ENCODE results near the gene HEXB. TPM values are rescaled to one million over a fixed set of nuclear protein-coding genes. Genes with fewer than 3 reads are reported as not detected.

HEXB gene
- total RNA-seq (100 to 1,000 TPM in 1 of 2 donors, 10 to 100 TPM in 1; 88.9 to 163 TPM), polyA plus RNA-seq (100 to 1,000 TPM; 143 to 170 TPM)
- long read RNA-seq, donor 1, transcript HEXB-201 (14 exons, 1,901 nt): major isoform, 17 of 94 reads
- long read RNA-seq, donor 1, partial matches to known transcripts: 40 of 94 reads
- long read RNA-seq, donor 1, other reads (novel, unspliced or antisense): 31 of 94 reads
- long read RNA-seq, donor 2, transcript HEXB-201 (14 exons, 1,901 nt): major isoform, 7 of 10 reads
- long read RNA-seq, donor 2, partial matches to known transcripts: 0 of 10 reads
- long read RNA-seq, donor 2, other reads (novel, unspliced or antisense): 0 of 10 reads
- long read RNA-seq, donor 3, transcript HEXB-201 (14 exons, 1,901 nt): major isoform, 11 of 98 reads
- long read RNA-seq, donor 3, partial matches to known transcripts: 65 of 98 reads
- long read RNA-seq, donor 3, other reads (novel, unspliced or antisense): 18 of 98 reads
- long read RNA-seq, donor 4, partial matches to known transcripts: 22 of 28 reads
- long read RNA-seq, donor 4, other reads (novel, unspliced or antisense): 0 of 28 reads
- long read RNA-seq, donor 5, transcript HEXB-201 (14 exons, 1,901 nt): major isoform, 16 of 33 reads
- long read RNA-seq, donor 5, partial matches to known transcripts: 10 of 33 reads
- long read RNA-seq, donor 5, other reads (novel, unspliced or antisense): 0 of 33 reads

DNA sequence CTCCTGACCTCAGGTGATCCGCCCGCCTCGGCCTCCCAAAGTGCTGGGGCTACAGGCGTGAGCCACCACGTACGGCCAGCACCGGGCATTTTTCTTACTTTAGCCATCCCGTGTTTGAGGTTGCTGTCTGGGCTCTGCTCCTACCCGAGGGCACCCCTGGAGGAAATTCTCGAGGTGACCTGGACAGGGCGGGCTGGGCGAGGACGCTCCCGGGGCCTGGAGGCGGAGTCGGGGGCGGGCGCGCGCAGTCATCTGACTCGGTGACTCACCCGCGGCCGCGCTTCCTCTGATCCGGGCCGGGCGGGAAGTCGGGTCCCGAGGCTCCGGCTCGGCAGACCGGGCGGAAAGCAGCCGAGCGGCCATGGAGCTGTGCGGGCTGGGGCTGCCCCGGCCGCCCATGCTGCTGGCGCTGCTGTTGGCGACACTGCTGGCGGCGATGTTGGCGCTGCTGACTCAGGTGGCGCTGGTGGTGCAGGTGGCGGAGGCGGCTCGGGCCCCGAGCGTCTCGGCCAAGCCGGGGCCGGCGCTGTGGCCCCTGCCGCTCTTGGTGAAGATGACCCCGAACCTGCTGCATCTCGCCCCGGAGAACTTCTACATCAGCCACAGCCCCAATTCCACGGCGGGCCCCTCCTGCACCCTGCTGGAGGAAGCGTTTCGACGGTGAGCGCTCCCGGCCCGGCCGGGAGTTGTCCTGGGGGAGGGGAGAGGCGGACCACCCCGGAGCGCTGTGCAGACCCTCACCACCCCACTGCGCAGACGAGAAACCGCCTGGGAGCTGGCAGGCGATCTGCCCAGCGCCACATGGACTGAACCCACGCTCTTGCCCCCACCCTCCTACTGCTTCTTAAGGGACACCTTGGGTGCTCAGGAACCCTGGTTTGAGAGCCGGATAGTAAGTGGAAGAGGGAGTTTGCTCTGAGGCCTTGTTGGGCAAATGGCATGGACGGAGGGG, at the start of gene HEXB:
HEXB (plus strand) TSS at position 334 of the 952 bp plus-strand sequence; CDS start at position 362, 28 bp downstream.
- Histone ChIP-seq H3K36me3 (ENCODE audit: control insufficient read depth in 4 of 4, insufficient read depth in 4 of 4, low read length in 4 of 4) (peaks cover 0 to 2% (median 0%) of the 10 kb centered on the region in 4 donors), H3K27me3 (ENCODE audit: control insufficient read depth in 3 of 3, insufficient read depth in 3 of 3, low read length in 2 of 3) (no peaks in the 10 kb centered on the region), H3K9me3 (ENCODE audit: control insufficient read depth in 4 of 4, insufficient read depth in 3 of 4, low read length in 3 of 4) (no peaks in the 10 kb centered on the region), H3K4me3 (peak within 1 kb of the TSS; percentile 87), H3K27ac (ENCODE audit: low read depth in 1 of 2, low read length in 1 of 2) (peak within 1 kb of the TSS; percentile 93), H3K4me1 (ENCODE audit: control insufficient read depth in 5 of 5, insufficient read depth in 5 of 5, low read length in 5 of 5) (peaks cover 0 to 9% (median 4%) of the 10 kb centered on the region in 5 donors), H3K9ac (ENCODE audit: insufficient read depth in 1 of 2, low read length in 2 of 2) (peak within 1 kb of the TSS; percentile 48 to 68)
- TF ChIP-seq, protein P1, sequence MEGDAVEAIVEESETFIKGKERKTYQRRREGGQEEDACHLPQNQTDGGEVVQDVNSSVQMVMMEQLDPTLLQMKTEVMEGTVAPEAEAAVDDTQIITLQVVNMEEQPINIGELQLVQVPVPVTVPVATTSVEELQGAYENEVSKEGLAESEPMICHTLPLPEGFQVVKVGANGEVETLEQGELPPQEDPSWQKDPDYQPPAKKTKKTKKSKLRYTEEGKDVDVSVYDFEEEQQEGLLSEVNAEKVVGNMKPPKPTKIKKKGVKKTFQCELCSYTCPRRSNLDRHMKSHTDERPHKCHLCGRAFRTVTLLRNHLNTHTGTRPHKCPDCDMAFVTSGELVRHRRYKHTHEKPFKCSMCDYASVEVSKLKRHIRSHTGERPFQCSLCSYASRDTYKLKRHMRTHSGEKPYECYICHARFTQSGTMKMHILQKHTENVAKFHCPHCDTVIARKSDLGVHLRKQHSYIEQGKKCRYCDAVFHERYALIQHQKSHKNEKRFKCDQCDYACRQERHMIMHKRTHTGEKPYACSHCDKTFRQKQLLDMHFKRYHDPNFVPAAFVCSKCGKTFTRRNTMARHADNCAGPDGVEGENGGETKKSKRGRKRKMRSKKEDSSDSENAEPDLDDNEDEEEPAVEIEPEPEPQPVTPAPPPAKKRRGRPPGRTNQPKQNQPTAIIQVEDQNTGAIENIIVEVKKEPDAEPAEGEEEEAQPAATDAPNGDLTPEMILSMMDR (IDR thresholded peaks at IDR 0.05; ENCODE audit: control extremely low read depth, extremely low read depth): no peak
- DNase-seq (peak; percentile 79 to 86 (median 83)), ATAC-seq (ENCODE audit: insufficient read depth, low FRiP score) (peak; percentile 95)
- WGBS, 2 donors: 4% methylated on average over 67 to 78 of the region's 78 CpGs

DNA sequence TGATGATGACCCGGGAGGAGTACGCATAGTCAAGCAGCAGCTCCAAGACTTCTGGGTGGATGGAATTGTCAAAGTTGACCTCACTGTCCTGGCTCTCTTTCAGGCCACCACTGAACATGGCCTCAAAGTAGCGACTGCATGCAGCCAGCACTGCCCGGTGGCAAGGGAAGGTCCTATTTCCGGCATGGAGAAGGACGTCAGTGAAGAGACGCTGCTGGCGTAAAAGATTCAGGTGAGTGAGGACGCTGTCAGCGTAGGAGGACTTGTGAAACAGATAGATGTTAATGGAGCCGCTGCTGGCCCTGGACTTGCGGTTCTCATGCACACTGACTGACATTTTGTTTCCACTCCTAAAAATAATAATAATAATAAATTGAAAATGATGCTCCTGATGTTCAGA, 48.9 kb upstream of the HEXB start:
- Histone ChIP-seq H3K27me3 (ENCODE audit: control insufficient read depth in 3 of 3, insufficient read depth in 3 of 3, low read length in 2 of 3) (no peaks in the 10 kb centered on the region), H3K4me1 (ENCODE audit: control insufficient read depth in 5 of 5, insufficient read depth in 5 of 5, low read length in 5 of 5) (peaks cover 3 to 56% (median 28%) of the 10 kb centered on the region in 5 donors), H3K4me3 (no peak overlapping the region)

DNA sequence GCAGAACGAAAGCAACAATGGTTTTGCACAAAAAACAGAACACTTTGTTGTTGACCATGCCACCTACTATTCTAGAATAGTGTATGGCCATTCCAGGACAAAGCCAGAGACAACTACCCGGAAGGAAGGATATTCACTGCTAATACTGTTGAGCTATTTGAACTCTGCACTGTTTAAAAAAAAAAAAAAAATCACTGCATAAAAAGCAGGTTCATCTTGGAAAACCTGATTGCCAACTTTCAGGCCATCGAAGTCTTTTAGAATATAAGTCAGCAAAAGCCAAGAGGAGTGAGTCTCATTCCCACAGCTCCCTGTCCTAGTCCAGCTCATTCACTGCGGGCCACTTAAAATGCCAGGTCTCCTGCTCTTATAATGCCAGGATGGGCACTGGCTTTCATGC, 48.5 kb upstream of the HEXB start:
- DNase-seq (peak in 1 of 3 donors; percentile 66), ATAC-seq (ENCODE audit: insufficient read depth, low FRiP score) (no peak)
- H3K4me1 ChIP-seq (ENCODE audit: control insufficient read depth in 5 of 5, insufficient read depth in 5 of 5, low read length in 5 of 5): peaks cover 3 to 54% (median 24%) of the 10 kb centered on the region in 5 donors
- H3K27ac ChIP-seq (ENCODE audit: low read depth in 1 of 2, low read length in 1 of 2): no peak overlapping the region
- H3K4me3 ChIP-seq: no peak overlapping the region
- H3K36me3 ChIP-seq (ENCODE audit: control insufficient read depth in 4 of 4, insufficient read depth in 4 of 4, low read length in 4 of 4): peaks cover 0 to 33% (median 21%) of the 10 kb centered on the region in 4 donors
- 65 to 83% methylated on average over 4 of the region's 4 CpGs for WGBS, 2 donors
- no peaks in the 10 kb centered on the region for H3K9me3 ChIP-seq (ENCODE audit: control insufficient read depth in 4 of 4, insufficient read depth in 3 of 4, low read length in 3 of 4)
- H3K27me3 ChIP-seq (ENCODE audit: control insufficient read depth in 3 of 3, insufficient read depth in 3 of 3, low read length in 2 of 3): no peaks in the 10 kb centered on the region
- TF ChIP-seq, protein P1 (IDR thresholded peaks at IDR 0.05; ENCODE audit: control extremely low read depth, extremely low read depth): no peak
- no peak overlapping the region for H3K9ac ChIP-seq (ENCODE audit: insufficient read depth in 1 of 2, low read length in 2 of 2)

More for the DNA sequence above, 48.9 kb upstream of the HEXB start:
- Histone ChIP-seq H3K36me3 (ENCODE audit: control insufficient read depth in 4 of 4, insufficient read depth in 4 of 4, low read length in 4 of 4) (peaks cover 0 to 34% (median 21%) of the 10 kb centered on the region in 4 donors), H3K9ac (ENCODE audit: insufficient read depth in 1 of 2, low read length in 2 of 2) (no peak overlapping the region), H3K27ac (ENCODE audit: low read depth in 1 of 2, low read length in 1 of 2) (peak overlapping the region in 1 of 2 donors; percentile 1), H3K9me3 (ENCODE audit: control insufficient read depth in 4 of 4, insufficient read depth in 3 of 4, low read length in 3 of 4) (no peaks in the 10 kb centered on the region)
- TF ChIP-seq, protein P1 (IDR thresholded peaks at IDR 0.05; ENCODE audit: control extremely low read depth, extremely low read depth): no peak
- WGBS, 2 donors: 89 to 90% methylated on average over 12 of the region's 12 CpGs
- no peak for ATAC-seq (ENCODE audit: insufficient read depth, low FRiP score)
- no peak for DNase-seq

Measured in lung (tissue), 16 donors.